RKO (cell line): ENCODE results near the gene ID1.

Source experiments
- DNase-seq: peaks from one replicate; pipeline ENCODE4 v3.0.0-alpha.2; 2016; ENCODE audit warnings: low spot score

Gene ID1

GRCh38 chr20:31605031-31605901 is at the start of gene ID1:
TSS of gene ID1 (plus strand) at chr20:31605289. CDS start at chr20:31605388, 99 bp downstream.
- DNase-seq = peak; percentile 94

GRCh38 chr20:31559704-31560093 is 45.4 kb upstream of the ID1 start:
- DNase-seq = no peak

- peak; percentile 84 for DNase-seq
Observed at GRCh38 chr20:31560094-31560745, 44.9 kb upstream of the ID1 start.

- peak; percentile 98 for DNase-seq
Observed at GRCh38 chr20:31560746-31561598, 44.1 kb upstream of the ID1 start.

GRCh38 chr20:31562241-31562640 is 42.8 kb upstream of the ID1 start:
- no peak for DNase-seq

GRCh38 chr20:31564284-31564683 is 40.8 kb upstream of the ID1 start:
- DNase-seq = no peak

GRCh38 chr20:31565699-31566318 is 39.3 kb upstream of the ID1 start:
- no peak for DNase-seq

GRCh38 chr20:31566319-31566657 is 38.8 kb upstream of the ID1 start:
- DNase-seq = no peak

- no peak for DNase-seq
Observed at GRCh38 chr20:31566658-31567379, 38.3 kb upstream of the ID1 start.

GRCh38 chr20:31567380-31567720 is 37.7 kb upstream of the ID1 start:
- no peak for DNase-seq

- DNase-seq = no peak
Observed at GRCh38 chr20:31568041-31568731, 36.9 kb upstream of the ID1 start.

- no peak for DNase-seq
Observed at GRCh38 chr20:31568773-31569162, 36.3 kb upstream of the ID1 start.

- no peak for DNase-seq
Observed at GRCh38 chr20:31569163-31570020, 35.7 kb upstream of the ID1 start.

GRCh38 chr20:31570021-31570463 is 35.0 kb upstream of the ID1 start:
- no peak for DNase-seq

- DNase-seq = no peak
Observed at GRCh38 chr20:31570735-31571617, 34.1 kb upstream of the ID1 start.

GRCh38 chr20:31572042-31572700 is 32.9 kb upstream of the ID1 start:
- DNase-seq = no peak

GRCh38 chr20:31572701-31573554 is 32.2 kb upstream of the ID1 start:
- peak; percentile 100 for DNase-seq
